GM23248 (cell line): ENCODE results near the gene THOC7. TPM values are rescaled to one million over a fixed set of nuclear protein-coding genes. Genes with fewer than 3 reads are reported as not detected.

ENCODE experiments used
- DNase-seq: peaks from one replicate; pipeline ENCODE4 v3.0.0-alpha.2; 2015
- H2AFZ ChIP-seq: fragments of 200-600 bp; sonication (generic); 2 replicates; pipeline ENCODE4 v1.6.1; 2016; ENCODE audit warnings: antibody characterized with exemption
- H3F3A ChIP-seq: fragments of 200-600 bp; sonication (generic); 2 replicates; pipeline ENCODE4 v1.6.1; 2016; ENCODE audit warnings: mild to moderate bottlenecking, antibody characterized with exemption, mixed run types; ENCODE audit not compliant: insufficient read depth
- H3K27ac ChIP-seq: fragments of 200-600 bp; sonication (generic); 2 replicates; pipeline ENCODE4 v1.5.1; 2016; ENCODE audit warnings: mild to moderate bottlenecking
- H3K27me3 ChIP-seq: fragments of 200-600 bp; sonication (generic); replicated peaks from 2 replicates; pipeline ENCODE4 v1.6.1; 2016; ENCODE audit warnings: mild to moderate bottlenecking; ENCODE audit not compliant: insufficient read depth
- H3K36me3 ChIP-seq: fragments of 200-600 bp; sonication (generic); 2 replicates; pipeline ENCODE4 v1.6.1; 2016; ENCODE audit warnings: low read depth, mild to moderate bottlenecking
- H3K4me1 ChIP-seq: fragments of 200-600 bp; sonication (generic); 2 replicates; pipeline ENCODE4 v1.6.1; 2016; ENCODE audit warnings: mild to moderate bottlenecking; ENCODE audit not compliant: insufficient read depth
- H3K4me2 ChIP-seq: fragments of 200-600 bp; sonication (generic); one replicate; pipeline ENCODE4 v1.6.1; 2016; ENCODE audit warnings: mild to moderate bottlenecking; ENCODE audit not compliant: unreplicated experiment
- H3K4me3 ChIP-seq: fragments of 200-600 bp; sonication (generic); 2 replicates; pipeline ENCODE4 v1.5.1; 2016; ENCODE audit warnings: mild to moderate bottlenecking
- H3K79me2 ChIP-seq: fragments of 200-600 bp; sonication (generic); 2 replicates; pipeline ENCODE4 v1.6.1; 2016; ENCODE audit warnings: mild to moderate bottlenecking; ENCODE audit not compliant: insufficient read depth
- H3K9ac ChIP-seq: fragments of 200-600 bp; sonication (generic); 2 replicates; pipeline ENCODE4 v1.6.1; 2016; ENCODE audit warnings: mild to moderate bottlenecking
- H3K9me2 ChIP-seq: fragments of 200-600 bp; sonication (generic); 2 replicates; pipeline ENCODE4 v1.6.1; 2016; ENCODE audit warnings: mixed run types, mild to moderate bottlenecking, moderate library complexity; ENCODE audit not compliant: insufficient read depth
- H3K9me3 ChIP-seq: fragments of 200-600 bp; sonication (generic); one replicate; pipeline ENCODE4 v1.6.1; 2017; ENCODE audit warnings: low read depth
- H4K20me1 ChIP-seq: fragments of 200-600 bp; sonication (generic); 2 replicates; pipeline ENCODE4 v1.6.0; 2016; ENCODE audit not compliant: insufficient read depth
- EZH2 ChIP-seq: fragments of 200-600 bp; sonication (generic); IDR thresholded peaks from 2 replicates; pipeline ENCODE4 v1.6.1; 2018; ENCODE audit warnings: antibody characterized with exemption, mild to moderate bottlenecking; ENCODE audit not compliant: insufficient read depth, poor library complexity, severe bottlenecking
- EZH2phosphoT487 ChIP-seq: fragments of 200-600 bp; sonication (generic); IDR thresholded peaks from 2 replicates; pipeline ENCODE4 v1.6.1; 2018; ENCODE audit warnings: antibody characterized with exemption, moderate library complexity, mild to moderate bottlenecking, low read depth; ENCODE audit not compliant: insufficient read depth
- WGBS, 2 experiments: methylation state at CpG; one replicate each; pipeline ENCODE4 v1.1.6; 2015 to 2017; ENCODE audit warnings: low lambda C conversion rate in 2 of 2, low coverage in 1 of 2; ENCODE audit errors: missing lambda C conversion rate in 2 of 2; 5-methylcytosine and 5-hydroxymethylcytosine counted together
- in situ Hi-C: fragments of 300-500 bp; cut with MboI; formaldehyde crosslinking; loops from 2 replicates; pipeline ENCODE4 v1.15.0; 2020
- polyA plus RNA-seq: library from polyadenylated mRNA; unstranded; fragments of >200 nt; fragmentation: Nextera tagmentation; extraction: Ambion mirVana; gene quantifications from 2 replicates; pipeline ENCODE4 v1.2.1, GENCODE V29; 2016
- total RNA-seq: library from RNA; depleted of rRNA; stranded (reverse); fragments of >200 nt; shearing (Covaris generic); gene quantifications from 2 replicates; pipeline ENCODE4 v1.2.3, GENCODE V29; 2014

The THOC7 gene
- total and polyA plus RNA-seq, 2 experiments from 2014 or later = 54.8 to 103 TPM

DNA sequence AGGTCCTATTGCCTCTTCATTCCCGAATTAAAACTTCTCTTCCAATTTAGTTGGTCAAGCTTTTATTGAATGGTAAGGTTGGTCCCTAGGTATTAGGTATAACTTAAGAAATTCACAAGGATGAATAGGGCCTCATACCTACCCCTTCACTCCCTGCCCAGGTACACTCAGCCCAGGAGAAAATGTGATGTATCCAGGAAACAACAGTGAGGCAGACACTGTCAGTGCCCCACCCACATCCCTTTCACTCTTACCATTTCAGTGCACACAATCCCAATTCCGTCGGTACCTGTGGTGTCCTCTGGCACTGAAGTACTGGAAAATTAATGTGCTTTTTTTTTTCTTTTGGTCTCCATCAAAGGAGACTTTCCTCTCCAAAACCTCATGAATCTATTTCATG, 55.0 kb downstream of the THOC7 start:
- H3K79me2 ChIP-seq = no peaks in the 10 kb centered on the region
- H3K27ac ChIP-seq = no peak overlapping the region
- H3K27me3 ChIP-seq = no peaks in the 10 kb centered on the region
- no peak overlapping the region for H3K4me2 ChIP-seq
- DNase-seq = no peak
- no peaks in the 10 kb centered on the region for H3K36me3 ChIP-seq
- in situ Hi-C loops = loop anchor here (25.0 kb wide), 1 partner anchor 1196 kb away; no protein-coding TSS in a partner anchor
- no peaks in the 10 kb centered on the region for H3K4me1 ChIP-seq
- H3K9me2 ChIP-seq = no peaks in the 10 kb centered on the region
- H2AFZ ChIP-seq = no peak overlapping the region
- H3F3A ChIP-seq = no peaks in the 10 kb centered on the region
- no peaks in the 10 kb centered on the region for H3K9me3 ChIP-seq
- no peaks in the 10 kb centered on the region for H4K20me1 ChIP-seq
- 77 to 80% methylated on average over 3 of the region's 3 CpGs for WGBS, 2 experiments
- TF ChIP-seq EZH2phosphoT487 = no peak
- TF ChIP-seq EZH2 = no peak
- no peak overlapping the region for H3K4me3 ChIP-seq
- no peak overlapping the region for H3K9ac ChIP-seq

DNA sequence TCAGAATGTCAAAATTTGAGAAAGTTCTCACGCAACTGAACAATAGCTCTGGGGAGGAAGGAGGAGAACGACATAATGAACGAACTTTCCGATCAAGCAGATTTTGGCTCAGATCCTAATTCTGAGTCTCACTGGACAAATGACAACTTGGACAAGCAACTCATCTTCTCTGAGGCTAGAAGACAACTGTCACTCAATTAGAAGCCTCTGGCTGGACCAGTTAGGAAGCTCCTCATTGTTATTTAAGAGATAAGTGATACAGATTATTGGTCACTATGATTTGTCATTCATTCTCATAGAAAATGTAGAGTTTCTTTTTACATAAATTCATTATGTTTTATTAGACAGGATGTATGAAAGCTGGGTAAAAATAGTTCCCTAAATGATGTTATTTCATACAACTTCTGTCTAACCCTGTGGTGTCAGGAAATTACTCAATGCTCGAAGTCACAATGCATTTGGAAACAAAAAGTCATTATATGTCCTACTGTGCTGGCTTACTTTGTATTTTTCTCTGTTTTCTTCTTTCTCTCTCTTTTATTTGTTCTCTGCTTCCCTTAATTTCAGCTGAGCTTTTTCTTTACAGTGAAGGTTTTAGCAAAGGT, 55.5 kb downstream of the THOC7 start:
- Histone ChIP-seq H3K4me1 (no peaks in the 10 kb centered on the region), H3K4me2 (no peak overlapping the region), H3K9me2 (no peaks in the 10 kb centered on the region), H3K9me3 (no peaks in the 10 kb centered on the region), H3K79me2 (no peaks in the 10 kb centered on the region), H3K9ac (no peak overlapping the region), H3K27ac (no peak overlapping the region), H4K20me1 (no peaks in the 10 kb centered on the region), H3K4me3 (no peak overlapping the region), H2AFZ (no peak overlapping the region), H3F3A (no peaks in the 10 kb centered on the region), H3K27me3 (no peaks in the 10 kb centered on the region), H3K36me3 (no peaks in the 10 kb centered on the region)
- in situ Hi-C loops = loop anchor here (25.0 kb wide), 1 partner anchor 1196 kb away; no protein-coding TSS in a partner anchor
- TF ChIP-seq EZH2 = no peak
- no peak for TF ChIP-seq EZH2phosphoT487
- WGBS, 2 experiments = 96 to 97% methylated on average over 5 of the region's 5 CpGs
- no peak for DNase-seq

DNA sequence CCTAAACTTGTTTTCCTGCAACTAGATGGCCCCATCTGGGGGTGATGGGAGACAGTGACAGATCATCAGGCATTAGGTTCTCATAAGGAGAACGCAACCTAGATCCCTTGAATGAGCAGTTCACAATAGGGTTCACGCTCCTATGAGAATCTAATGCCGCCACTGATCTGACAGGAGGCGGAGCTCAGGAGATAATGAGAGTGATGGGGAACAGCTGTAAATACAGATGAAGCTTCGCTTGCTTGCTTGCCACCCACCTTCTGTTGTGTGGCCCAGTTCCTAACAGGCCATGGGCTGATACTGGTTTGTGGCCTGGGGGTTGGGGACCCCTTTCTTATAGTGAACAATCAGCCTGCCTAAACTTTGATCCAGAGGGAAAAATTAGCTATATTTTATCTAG, 59.7 kb downstream of the THOC7 start:
- no peak overlapping the region for H2AFZ ChIP-seq
- no peaks in the 10 kb centered on the region for H4K20me1 ChIP-seq
- TF ChIP-seq EZH2phosphoT487 (no peak), EZH2 (no peak)
- no peaks in the 10 kb centered on the region for H3K36me3 ChIP-seq
- no peaks in the 10 kb centered on the region for H3K4me1 ChIP-seq
- H3F3A ChIP-seq = no peaks in the 10 kb centered on the region
- no peak overlapping the region for H3K4me2 ChIP-seq
- no peak overlapping the region for H3K27ac ChIP-seq
- no peak overlapping the region for H3K9ac ChIP-seq
- no peaks in the 10 kb centered on the region for H3K9me3 ChIP-seq
- no peaks in the 10 kb centered on the region for H3K9me2 ChIP-seq
- DNase-seq = no peak
- in situ Hi-C loops = loop anchor here (25.0 kb wide), 1 partner anchor 1192 kb away; no protein-coding TSS in a partner anchor
- H3K79me2 ChIP-seq = no peaks in the 10 kb centered on the region
- no peaks in the 10 kb centered on the region for H3K27me3 ChIP-seq
- 92 to 94% methylated on average over 5 of the region's 5 CpGs for WGBS, 2 experiments
- no peak overlapping the region for H3K4me3 ChIP-seq

GRCh38 chr3:63800097-63800496, 63.5 kb downstream of the THOC7 start:
- no peaks in the 10 kb centered on the region for H3K36me3 ChIP-seq
- H3K79me2 ChIP-seq = no peaks in the 10 kb centered on the region
- no peak overlapping the region for H3K27ac ChIP-seq
- H3K4me1 ChIP-seq = no peaks in the 10 kb centered on the region
- no peaks in the 10 kb centered on the region for H3K9me3 ChIP-seq
- no peaks in the 10 kb centered on the region for H3K27me3 ChIP-seq
- no peaks in the 10 kb centered on the region for H4K20me1 ChIP-seq
- no peak for DNase-seq
- no peak overlapping the region for H3K4me2 ChIP-seq
- no peaks in the 10 kb centered on the region for H3F3A ChIP-seq
- H2AFZ ChIP-seq = no peak overlapping the region
- no peaks in the 10 kb centered on the region for H3K9me2 ChIP-seq
- WGBS, 2 experiments = 51 to 55% methylated on average over 5 of the region's 5 CpGs
- H3K4me3 ChIP-seq = no peak overlapping the region
- H3K9ac ChIP-seq = no peak overlapping the region
- in situ Hi-C loops = loop anchor here (25.0 kb wide), 1 partner anchor 1188 kb away; no protein-coding TSS in a partner anchor
- no peak for TF ChIP-seq EZH2phosphoT487
- TF ChIP-seq EZH2 = no peak

GRCh38 chr3:63798949-63799348, 64.7 kb downstream of the THOC7 start:
- no peak for DNase-seq
- Histone ChIP-seq H3K27me3 (no peaks in the 10 kb centered on the region), H4K20me1 (no peaks in the 10 kb centered on the region), H2AFZ (no peak overlapping the region), H3K79me2 (no peaks in the 10 kb centered on the region), H3K9me3 (no peaks in the 10 kb centered on the region), H3K36me3 (no peaks in the 10 kb centered on the region), H3K9ac (no peak overlapping the region), H3K27ac (no peak overlapping the region), H3K9me2 (no peaks in the 10 kb centered on the region), H3F3A (no peaks in the 10 kb centered on the region), H3K4me2 (no peak overlapping the region), H3K4me1 (no peaks in the 10 kb centered on the region), H3K4me3 (no peak overlapping the region)
- TF ChIP-seq EZH2phosphoT487 = no peak
- TF ChIP-seq EZH2 = no peak
- in situ Hi-C loops = no loop called here
- 85 to 100% methylated on average over 2 of the region's 2 CpGs for WGBS, 2 experiments
